ENCODE data around the gene OLFML1. TPM values are rescaled to one million over a fixed set of nuclear protein-coding genes. Genes with fewer than 3 reads are reported as not detected.

The OLFML1 gene
- total RNA-seq, 1 experiment from 2014 or later = not detected

DNA sequence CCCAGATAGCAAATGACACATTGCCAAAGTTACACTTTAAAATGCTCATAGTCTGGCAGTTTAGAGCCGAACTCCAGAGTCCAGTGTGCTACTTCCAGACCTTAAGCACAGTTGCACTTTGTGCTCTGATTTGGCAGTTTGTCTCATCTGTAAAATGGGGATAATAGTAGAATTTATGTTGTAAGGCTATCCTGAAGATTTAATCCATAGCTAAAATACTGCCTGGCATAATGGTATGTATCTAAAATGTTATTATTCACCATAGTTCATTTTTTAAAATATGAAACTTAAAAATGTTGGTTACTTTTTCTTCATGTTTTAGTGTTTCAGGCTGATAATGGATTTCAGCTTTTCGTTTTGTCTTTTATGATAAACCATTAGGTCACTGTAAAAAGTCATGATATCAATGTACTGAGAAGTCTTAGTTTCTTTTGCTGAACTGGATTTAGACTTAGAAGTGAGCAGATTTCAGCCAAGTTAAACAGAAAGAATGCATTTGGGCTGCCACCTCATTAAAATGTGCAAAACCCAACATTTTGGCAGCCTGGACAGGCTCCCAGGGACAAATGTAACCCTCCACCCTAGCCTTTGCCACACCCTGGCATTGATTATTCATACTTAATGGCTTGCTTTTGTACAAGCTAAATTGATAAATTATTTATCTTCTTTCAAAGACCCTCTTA, 933 bp downstream of the OLFML1 start:
- Histone ChIP-seq H2AFZ (ENCODE audit: low read length) (no peak overlapping the region), H3K4me3 (ENCODE audit: low read length) (no peak overlapping the region), H3K9ac (ENCODE audit: low read length) (no peak overlapping the region), H3K27me3 (ENCODE audit: low read length) (0 out of 2 replicates have a peak, but pooled peaks cover 2% of the 10 kb centered on the region), H3K9me3 (ENCODE audit: low read length) (no peaks in the 10 kb centered on the region), H3K9me2 (replicated peaks; ENCODE audit: insufficient read depth, low read length) (no peaks in the 10 kb centered on the region), H4K20me1 (ENCODE audit: insufficient read depth, low read depth, low read length) (no peaks in the 10 kb centered on the region), H3K4me1 (ENCODE audit: low read length) (peaks cover 11% of the 10 kb centered on the region), H3K4me2 (ENCODE audit: low read depth, low read length, poor library complexity, severe bottlenecking) (no peak overlapping the region), H3K36me3 (ENCODE audit: insufficient read depth, low read length) (no peaks in the 10 kb centered on the region), H3K79me2 (ENCODE audit: low read length) (no peaks in the 10 kb centered on the region), H3K27ac (ENCODE audit: low read length) (no peak overlapping the region)
- no peak for DNase-seq

DNA sequence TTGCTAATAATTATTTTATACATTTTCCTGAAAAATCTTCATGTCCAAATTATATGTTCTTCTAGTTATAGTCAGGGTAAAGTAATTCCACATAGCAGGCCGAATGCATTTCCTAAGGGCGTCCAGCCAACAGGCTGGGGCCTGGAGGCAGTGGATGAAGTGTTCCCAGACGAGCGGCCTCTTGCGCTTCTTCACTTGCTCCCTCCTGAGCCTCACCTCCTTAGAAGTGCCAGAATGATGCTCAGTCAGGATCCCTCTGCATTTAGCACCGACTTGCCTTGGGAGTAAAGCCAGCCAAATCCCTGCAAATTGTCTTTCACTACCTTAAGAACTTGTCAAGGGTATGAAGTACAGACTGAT, 1.5 kb downstream of the OLFML1 start:
- no peak overlapping the region for H2AFZ ChIP-seq (ENCODE audit: low read length)
- no peaks in the 10 kb centered on the region for H3K9me2 ChIP-seq (replicated peaks; ENCODE audit: insufficient read depth, low read length)
- H3K36me3 ChIP-seq (ENCODE audit: insufficient read depth, low read length) = no peaks in the 10 kb centered on the region
- H3K9ac ChIP-seq (ENCODE audit: low read length) = no peak overlapping the region
- peaks cover 11% of the 10 kb centered on the region for H3K4me1 ChIP-seq (ENCODE audit: low read length)
- no peaks in the 10 kb centered on the region for H4K20me1 ChIP-seq (ENCODE audit: insufficient read depth, low read depth, low read length)
- no peak overlapping the region for H3K27ac ChIP-seq (ENCODE audit: low read length)
- no peak overlapping the region for H3K4me2 ChIP-seq (ENCODE audit: low read depth, low read length, poor library complexity, severe bottlenecking)
- H3K9me3 ChIP-seq (ENCODE audit: low read length) = no peaks in the 10 kb centered on the region
- no peak overlapping the region for H3K4me3 ChIP-seq (ENCODE audit: low read length)
- no peak for DNase-seq
- H3K79me2 ChIP-seq (ENCODE audit: low read length) = no peaks in the 10 kb centered on the region
- 0 out of 2 replicates have a peak, but pooled peaks cover 2% of the 10 kb centered on the region for H3K27me3 ChIP-seq (ENCODE audit: low read length)

DNA sequence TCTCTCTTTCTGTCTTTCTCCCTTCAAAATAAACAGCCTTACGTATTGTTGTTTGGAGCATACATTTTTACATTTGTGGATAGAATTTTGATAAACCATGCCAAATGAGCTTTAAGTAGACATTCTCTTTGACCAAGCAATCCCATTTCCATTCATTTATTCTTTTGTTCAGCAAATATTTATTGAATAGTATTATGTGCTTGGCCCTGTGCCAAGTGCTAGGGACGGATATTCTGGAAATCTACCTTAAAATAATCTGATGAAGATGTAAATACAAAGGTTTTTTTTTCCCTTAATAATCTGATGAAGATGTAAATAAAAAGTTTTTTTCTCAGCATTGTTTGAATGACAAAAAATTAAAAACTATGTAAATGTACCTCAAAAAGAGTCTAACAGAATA, 2.1 kb downstream of the OLFML1 start:
- no peak overlapping the region for H3K27ac ChIP-seq (ENCODE audit: low read length)
- H3K36me3 ChIP-seq (ENCODE audit: insufficient read depth, low read length) = no peaks in the 10 kb centered on the region
- H3K27me3 ChIP-seq (ENCODE audit: low read length) = 0 out of 2 replicates have a peak, but pooled peaks cover 2% of the 10 kb centered on the region
- no peak overlapping the region for H2AFZ ChIP-seq (ENCODE audit: low read length)
- no peaks in the 10 kb centered on the region for H3K9me3 ChIP-seq (ENCODE audit: low read length)
- no peak overlapping the region for H3K9ac ChIP-seq (ENCODE audit: low read length)
- no peaks in the 10 kb centered on the region for H4K20me1 ChIP-seq (ENCODE audit: insufficient read depth, low read depth, low read length)
- H3K79me2 ChIP-seq (ENCODE audit: low read length) = no peaks in the 10 kb centered on the region
- H3K9me2 ChIP-seq (replicated peaks; ENCODE audit: insufficient read depth, low read length) = no peaks in the 10 kb centered on the region
- DNase-seq = no peak
- H3K4me3 ChIP-seq (ENCODE audit: low read length) = no peak overlapping the region
- H3K4me2 ChIP-seq (ENCODE audit: low read depth, low read length, poor library complexity, severe bottlenecking) = no peak overlapping the region
- H3K4me1 ChIP-seq (ENCODE audit: low read length) = peaks cover 11% of the 10 kb centered on the region

DNA sequence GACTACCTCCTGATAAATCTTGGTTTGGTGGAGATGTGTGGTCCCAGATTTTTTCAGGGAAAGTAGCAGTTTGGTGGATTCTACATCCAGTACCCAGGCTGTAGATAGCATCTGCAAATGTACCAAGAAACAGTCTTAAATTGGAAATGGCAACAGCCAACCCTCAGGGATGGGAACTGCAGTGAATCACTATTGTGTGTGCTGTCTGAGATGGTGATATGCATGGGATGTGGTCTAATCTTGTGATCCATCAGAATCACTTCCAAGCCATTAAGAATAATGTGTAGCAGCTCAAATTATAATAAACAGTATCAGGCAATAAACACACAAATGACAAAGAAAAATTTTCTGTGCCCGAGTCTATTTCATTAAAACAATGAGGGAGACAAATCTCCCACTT, 3.4 kb downstream of the OLFML1 start:
- DNase-seq = no peak
- H3K9me3 ChIP-seq (ENCODE audit: low read length) = no peaks in the 10 kb centered on the region

DNA sequence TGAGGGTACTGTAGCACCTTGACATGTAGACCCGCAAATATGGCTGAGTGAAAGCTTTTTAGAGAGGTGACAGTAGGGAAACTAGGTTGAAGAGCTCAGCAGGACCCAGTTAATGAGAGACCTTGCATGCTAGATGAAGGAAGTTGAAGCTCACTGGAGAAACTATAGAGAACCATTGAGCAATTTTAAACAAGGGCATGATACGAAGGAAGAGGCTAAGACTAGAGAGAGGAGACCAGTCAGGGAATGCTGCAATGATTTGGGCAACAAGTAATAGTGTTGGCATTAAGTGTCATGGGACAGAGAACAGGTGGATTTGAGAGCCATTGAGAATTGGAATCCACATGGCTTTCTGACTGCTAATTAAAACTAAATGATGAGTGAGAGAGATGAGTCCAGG, 4.1 kb downstream of the OLFML1 start:
- no peak overlapping the region for H3K9ac ChIP-seq (ENCODE audit: low read length)
- no peaks in the 10 kb centered on the region for H3K27me3 ChIP-seq (ENCODE audit: low read length)

More for the DNA sequence above, 3.4 kb downstream of the OLFML1 start:
- H3K4me3 ChIP-seq (ENCODE audit: low read length) = no peak overlapping the region
- H3K9ac ChIP-seq (ENCODE audit: low read length) = no peak overlapping the region
- no peak overlapping the region for H3K27ac ChIP-seq (ENCODE audit: low read length)
- no peak overlapping the region for H3K4me2 ChIP-seq (ENCODE audit: low read depth, low read length, poor library complexity, severe bottlenecking)
- H3K9me2 ChIP-seq (replicated peaks; ENCODE audit: insufficient read depth, low read length) = no peaks in the 10 kb centered on the region
- no peaks in the 10 kb centered on the region for H3K79me2 ChIP-seq (ENCODE audit: low read length)
- no peak overlapping the region for H2AFZ ChIP-seq (ENCODE audit: low read length)
- no peaks in the 10 kb centered on the region for H3K36me3 ChIP-seq (ENCODE audit: insufficient read depth, low read length)
- H3K27me3 ChIP-seq (ENCODE audit: low read length) = no peaks in the 10 kb centered on the region
- H4K20me1 ChIP-seq (ENCODE audit: insufficient read depth, low read depth, low read length) = no peaks in the 10 kb centered on the region
- peaks cover 11% of the 10 kb centered on the region for H3K4me1 ChIP-seq (ENCODE audit: low read length)

DNA sequence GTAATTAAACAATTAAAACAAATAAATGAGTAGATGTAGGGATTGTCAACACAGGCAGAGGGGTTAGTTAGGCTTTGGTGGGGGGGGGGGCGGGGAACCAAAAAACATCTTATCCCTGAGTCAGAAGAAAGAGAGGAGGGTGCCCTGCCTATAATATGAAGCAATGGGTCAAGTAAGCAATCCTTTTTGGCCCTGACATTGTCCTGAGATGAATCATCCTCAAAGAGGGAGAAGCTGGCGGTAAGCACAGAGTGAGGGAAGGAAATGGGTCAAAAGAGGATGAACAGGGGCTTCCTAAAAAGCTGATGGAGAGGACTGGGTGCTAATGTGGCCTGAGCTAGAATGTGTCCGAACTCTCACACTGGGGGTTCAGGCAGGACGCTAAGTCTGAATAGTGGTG, 4.7 kb downstream of the OLFML1 start:
- Histone ChIP-seq H3K9me3 (ENCODE audit: low read length) (no peaks in the 10 kb centered on the region), H3K9ac (ENCODE audit: low read length) (no peak overlapping the region), H3K4me3 (ENCODE audit: low read length) (no peak overlapping the region), H3K4me2 (ENCODE audit: low read depth, low read length, poor library complexity, severe bottlenecking) (no peak overlapping the region), H2AFZ (ENCODE audit: low read length) (no peak overlapping the region), H3K27me3 (ENCODE audit: low read length) (no peaks in the 10 kb centered on the region), H3K36me3 (ENCODE audit: insufficient read depth, low read length) (no peaks in the 10 kb centered on the region), H3K9me2 (replicated peaks; ENCODE audit: insufficient read depth, low read length) (no peaks in the 10 kb centered on the region), H3K79me2 (ENCODE audit: low read length) (no peaks in the 10 kb centered on the region), H3K4me1 (ENCODE audit: low read length) (peaks cover 9% of the 10 kb centered on the region), H4K20me1 (ENCODE audit: insufficient read depth, low read depth, low read length) (no peaks in the 10 kb centered on the region), H3K27ac (ENCODE audit: low read length) (no peak overlapping the region)
- DNase-seq = no peak

More for the DNA sequence above, 4.1 kb downstream of the OLFML1 start:
- H3K9me3 ChIP-seq (ENCODE audit: low read length) = no peaks in the 10 kb centered on the region
- DNase-seq = no peak
- H3K9me2 ChIP-seq (replicated peaks; ENCODE audit: insufficient read depth, low read length) = no peaks in the 10 kb centered on the region
- no peak overlapping the region for H3K4me3 ChIP-seq (ENCODE audit: low read length)
- no peak overlapping the region for H2AFZ ChIP-seq (ENCODE audit: low read length)
- H3K79me2 ChIP-seq (ENCODE audit: low read length) = no peaks in the 10 kb centered on the region
- no peaks in the 10 kb centered on the region for H4K20me1 ChIP-seq (ENCODE audit: insufficient read depth, low read depth, low read length)
- H3K36me3 ChIP-seq (ENCODE audit: insufficient read depth, low read length) = no peaks in the 10 kb centered on the region
- H3K4me1 ChIP-seq (ENCODE audit: low read length) = peaks cover 7% of the 10 kb centered on the region
- no peak overlapping the region for H3K4me2 ChIP-seq (ENCODE audit: low read depth, low read length, poor library complexity, severe bottlenecking)
- no peak overlapping the region for H3K27ac ChIP-seq (ENCODE audit: low read length)

DNA sequence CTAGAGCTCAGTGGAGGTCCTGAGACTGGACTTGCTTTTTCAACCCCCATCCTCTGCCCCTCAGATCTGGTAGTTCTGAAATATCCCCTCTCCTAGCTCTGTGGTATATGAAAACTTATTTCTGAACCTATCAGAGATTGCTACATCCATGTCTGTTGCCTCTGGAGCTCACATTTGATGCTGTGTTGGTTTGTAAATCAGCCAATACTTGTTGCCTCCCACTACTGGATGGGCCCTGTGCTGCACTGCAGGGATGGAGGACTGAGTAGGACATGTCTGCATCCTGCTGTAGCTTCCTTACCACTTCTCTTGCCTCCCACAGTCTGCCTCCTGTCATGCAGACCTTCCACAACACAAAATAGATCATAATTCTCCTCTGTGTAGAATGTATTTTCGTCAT, 5.2 kb downstream of the OLFML1 start:
- Histone ChIP-seq H3K4me1 (ENCODE audit: low read length) (peaks cover 14% of the 10 kb centered on the region), H3K79me2 (ENCODE audit: low read length) (no peaks in the 10 kb centered on the region), H2AFZ (ENCODE audit: low read length) (no peak overlapping the region), H3K4me3 (ENCODE audit: low read length) (no peak overlapping the region), H3K9me2 (replicated peaks; ENCODE audit: insufficient read depth, low read length) (no peaks in the 10 kb centered on the region), H3K27me3 (ENCODE audit: low read length) (no peaks in the 10 kb centered on the region), H3K27ac (ENCODE audit: low read length) (no peak overlapping the region), H3K4me2 (ENCODE audit: low read depth, low read length, poor library complexity, severe bottlenecking) (no peak overlapping the region), H3K9me3 (ENCODE audit: low read length) (no peaks in the 10 kb centered on the region), H3K36me3 (ENCODE audit: insufficient read depth, low read length) (no peaks in the 10 kb centered on the region), H4K20me1 (ENCODE audit: insufficient read depth, low read depth, low read length) (no peaks in the 10 kb centered on the region), H3K9ac (ENCODE audit: low read length) (no peak overlapping the region)
- DNase-seq = no peak

DNA sequence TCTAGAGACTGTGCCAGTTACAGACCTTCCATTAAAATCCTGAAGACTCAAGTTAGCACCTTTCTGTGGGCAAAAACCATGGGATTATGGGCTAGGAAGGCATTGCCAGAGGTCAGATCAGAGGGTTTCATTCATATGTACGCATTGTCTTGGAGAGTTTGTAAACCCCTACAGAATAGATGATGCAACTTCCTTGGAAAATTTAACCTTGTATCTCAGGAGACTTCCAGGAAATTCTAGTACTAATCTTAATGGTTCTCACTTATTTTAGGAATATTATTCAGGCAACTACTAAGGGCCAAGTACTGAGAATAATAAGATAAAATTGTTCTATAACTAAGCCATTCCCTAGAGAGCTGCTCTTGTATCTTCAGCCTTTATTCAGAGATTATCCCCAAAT, 6.9 kb downstream of the OLFML1 start:
- Histone ChIP-seq H2AFZ (ENCODE audit: low read length) (no peak overlapping the region), H3K36me3 (ENCODE audit: insufficient read depth, low read length) (no peaks in the 10 kb centered on the region), H3K4me1 (ENCODE audit: low read length) (peaks cover 31% of the 10 kb centered on the region), H3K79me2 (ENCODE audit: low read length) (no peaks in the 10 kb centered on the region), H3K27ac (ENCODE audit: low read length) (no peak overlapping the region), H3K4me2 (ENCODE audit: low read depth, low read length, poor library complexity, severe bottlenecking) (no peak overlapping the region), H3K9me2 (replicated peaks; ENCODE audit: insufficient read depth, low read length) (no peaks in the 10 kb centered on the region), H3K27me3 (ENCODE audit: low read length) (no peaks in the 10 kb centered on the region), H4K20me1 (ENCODE audit: insufficient read depth, low read depth, low read length) (no peaks in the 10 kb centered on the region), H3K9me3 (ENCODE audit: low read length) (no peaks in the 10 kb centered on the region), H3K4me3 (ENCODE audit: low read length) (no peak overlapping the region), H3K9ac (ENCODE audit: low read length) (no peak overlapping the region)
- DNase-seq = no peak
